ENCODE results near the gene SIGLEC11. TPM values are rescaled to one million over a fixed set of nuclear protein-coding genes. Genes with fewer than 3 reads are reported as not detected.
A peak's percentile ranks its signal among the peaks of the same experiment; 100 is the strongest.

The SIGLEC11 gene
- total RNA-seq, 4 donors from 2014 or later, result 0.33 to 1.7 (median 0.92) TPM

GRCh38 chr19:50003810-50004419 lies 42.9 kb upstream of the SIGLEC11 start:
- Histone ChIP-seq H3K9me3 (no peaks in the 10 kb centered on the region), H3K36me3 (peaks cover 39 to 78% of the 10 kb centered on the region in 2 donors), H3K27ac (peak overlapping the region; percentile 9 to 43 (median 18)), H3K4me3 (replicated peaks in 1 of 3) (no peak overlapping the region), H3K27me3 (no peaks in the 10 kb centered on the region), H3K4me1 (peaks cover 0 to 8% of the 10 kb centered on the region in 2 donors)
- DNase-seq, result peak in 1 of 2 donors; percentile 10
- intact Hi-C loops (cut with DNase I), result no loop called here
- WGBS, 2 donors, result 81 to 91% methylated on average over 10 to 11 of the region's 11 CpGs
- TF ChIP-seq CTCF (IDR thresholded peaks at IDR 0.05), result no peak
- TF ChIP-seq POLR2A (IDR thresholded peaks at IDR 0.05), result no peak

- no peaks in the 10 kb centered on the region for H3K27me3 ChIP-seq
- peaks cover 0 to 8% of the 10 kb centered on the region in 2 donors for H3K4me1 ChIP-seq
- peaks cover 40 to 73% of the 10 kb centered on the region in 2 donors for H3K36me3 ChIP-seq
- WGBS, 2 donors, result 89 to 91% methylated on average over 12 to 17 of the region's 17 CpGs
- no peak overlapping the region for H3K27ac ChIP-seq
- no peak for DNase-seq
- intact Hi-C loops (cut with DNase I), result no loop called here
- no peak overlapping the region for H3K4me3 ChIP-seq (replicated peaks in 1 of 3)
- no peak for TF ChIP-seq CTCF (IDR thresholded peaks at IDR 0.05)
- no peak for TF ChIP-seq POLR2A (IDR thresholded peaks at IDR 0.05)
- H3K9me3 ChIP-seq, result no peaks in the 10 kb centered on the region
Measured at GRCh38 chr19:50003254-50003788, 42.3 kb upstream of the SIGLEC11 start.

- intact Hi-C loops (cut with DNase I), result no loop called here
- Histone ChIP-seq H3K9me3 (no peaks in the 10 kb centered on the region), H3K27ac (no peak overlapping the region), H3K4me3 (replicated peaks in 1 of 3) (no peak overlapping the region), H3K4me1 (peaks cover 0 to 8% of the 10 kb centered on the region in 2 donors), H3K36me3 (peaks cover 34 to 65% of the 10 kb centered on the region in 2 donors), H3K27me3 (no peaks in the 10 kb centered on the region)
- 75 to 93% methylated on average over 5 to 6 of the region's 6 CpGs for WGBS, 2 donors
- no peak for DNase-seq
- TF ChIP-seq CTCF (IDR thresholded peaks at IDR 0.05) (no peak), POLR2A (IDR thresholded peaks at IDR 0.05) (no peak)
Measured at GRCh38 chr19:50002386-50002960, 41.5 kb upstream of the SIGLEC11 start.

- H3K27ac ChIP-seq, result no peak overlapping the region
- TF ChIP-seq CTCF (IDR thresholded peaks at IDR 0.05) (no peak), POLR2A (IDR thresholded peaks at IDR 0.05) (no peak)
- no peaks in the 10 kb centered on the region for H3K27me3 ChIP-seq
- peaks cover 0 to 8% of the 10 kb centered on the region in 2 donors for H3K4me1 ChIP-seq
- no peaks in the 10 kb centered on the region for H3K9me3 ChIP-seq
- no peak overlapping the region for H3K4me3 ChIP-seq (replicated peaks in 1 of 3)
- intact Hi-C loops (cut with DNase I), result no loop called here
- peaks cover 27 to 65% of the 10 kb centered on the region in 2 donors for H3K36me3 ChIP-seq
- WGBS, 2 donors, result 71 to 93% methylated on average over 4 to 8 of the region's 8 CpGs
- DNase-seq, result no peak
Measured at GRCh38 chr19:50001775-50002174, 40.8 kb upstream of the SIGLEC11 start.

Measured in thyroid gland (tissue), 4 donors.